Stimulated activated CD8-positive, alpha-beta memory T cell treated with anti-CD3 and anti-CD28 coated beads, Interleukin-12 subunit alpha, Interleukin-12 subunit beta, amount 100 ng/mL, for 24 hours (primary cell): ENCODE measurements around the gene ROBO4.

Experiments used
- DNase-seq: peaks from one replicate; pipeline ENCODE4 v3.0.0-alpha.2; 2020; ENCODE audit errors: extremely low read depth

The ROBO4 gene

DNA sequence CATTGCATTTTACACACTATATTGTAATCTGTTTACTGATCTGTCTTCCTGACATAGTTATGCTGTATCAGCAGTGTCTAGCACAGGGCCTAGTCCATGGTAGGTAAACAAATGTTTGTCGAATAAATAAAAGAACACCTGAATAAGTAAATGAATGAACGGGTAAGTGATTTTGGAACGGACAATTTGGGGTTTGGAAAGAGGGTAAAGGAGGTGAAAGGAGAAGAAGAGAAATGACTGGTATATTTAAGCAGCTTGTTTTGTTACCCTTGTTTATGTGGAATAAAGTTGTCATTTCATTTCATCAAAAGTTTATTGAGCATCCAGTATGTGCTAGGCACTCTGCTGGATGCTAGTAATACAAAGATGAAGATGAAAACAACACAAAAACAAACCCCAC is 21.3 kb upstream of the ROBO4 start, which contains the start of gene HEPN1:
HEPN1 (plus strand) TSS at position 301 of the 400 bp plus-strand sequence.
- no peak for DNase-seq

- no peak for DNase-seq
These were observed 19.5 kb upstream of the ROBO4 start for GRCh38 chr11:124917115-124917637.

DNA sequence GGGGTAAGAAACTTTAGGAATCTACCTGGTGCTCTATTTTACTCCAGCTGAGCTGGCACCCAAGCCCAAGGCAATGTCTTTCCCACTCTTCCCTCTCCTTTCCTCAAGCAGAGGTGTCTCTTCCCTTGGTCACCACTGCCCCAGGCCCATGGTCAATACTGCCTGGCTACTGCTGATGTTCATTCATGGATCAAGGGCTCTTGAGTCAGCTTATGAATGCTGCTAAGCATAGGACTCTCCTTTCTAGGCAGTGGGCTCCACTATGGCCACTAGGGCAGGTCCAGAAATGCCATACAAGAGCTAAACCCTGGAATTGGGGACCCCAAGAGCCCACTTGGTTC is 18.7 kb upstream of the ROBO4 start:
- no peak for DNase-seq

DNA sequence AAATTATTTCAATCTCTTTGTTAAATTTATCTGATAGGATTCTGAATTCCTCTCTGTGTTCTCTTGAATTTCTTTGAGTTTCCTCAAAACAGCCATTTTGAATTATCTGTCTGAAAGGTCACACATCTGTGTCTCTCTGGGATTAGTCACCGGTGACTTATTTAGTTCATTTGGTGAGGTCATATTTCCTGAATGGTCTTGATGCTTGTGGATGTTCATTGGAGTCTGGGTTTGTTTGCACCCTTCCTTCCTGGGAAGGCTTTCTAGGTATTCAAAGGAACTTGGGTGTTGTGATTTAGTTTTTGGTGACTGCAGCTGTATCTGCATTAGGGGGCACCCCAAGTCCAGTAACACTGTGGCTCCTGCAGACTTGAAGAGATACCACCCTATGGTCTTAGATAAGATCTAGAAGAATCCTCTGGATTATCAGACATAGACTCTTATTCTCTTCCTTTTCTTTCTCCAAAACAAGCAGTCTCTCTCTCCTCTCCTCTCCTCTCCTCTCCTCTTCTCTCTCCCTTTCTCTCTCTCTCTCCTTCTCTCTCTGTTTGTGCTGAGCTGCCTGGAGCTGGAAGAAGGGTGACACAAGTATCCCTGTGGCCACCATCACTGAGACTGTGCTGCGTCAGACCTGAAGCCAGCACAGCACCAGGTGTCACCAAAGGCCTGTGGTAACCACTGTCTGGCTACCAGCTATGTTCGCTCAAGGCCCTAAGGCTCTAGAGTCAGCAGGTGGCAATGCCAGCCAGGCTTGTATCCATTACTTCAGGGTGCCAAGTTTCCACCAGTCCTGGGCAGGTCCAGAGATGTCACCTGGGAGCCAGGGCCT is 18.1 kb upstream of the ROBO4 start:
- DNase-seq: no peak

- no peak for DNase-seq
These were observed 5.0 kb upstream of the ROBO4 start for GRCh38 chr11:124902616-124903015.

DNA sequence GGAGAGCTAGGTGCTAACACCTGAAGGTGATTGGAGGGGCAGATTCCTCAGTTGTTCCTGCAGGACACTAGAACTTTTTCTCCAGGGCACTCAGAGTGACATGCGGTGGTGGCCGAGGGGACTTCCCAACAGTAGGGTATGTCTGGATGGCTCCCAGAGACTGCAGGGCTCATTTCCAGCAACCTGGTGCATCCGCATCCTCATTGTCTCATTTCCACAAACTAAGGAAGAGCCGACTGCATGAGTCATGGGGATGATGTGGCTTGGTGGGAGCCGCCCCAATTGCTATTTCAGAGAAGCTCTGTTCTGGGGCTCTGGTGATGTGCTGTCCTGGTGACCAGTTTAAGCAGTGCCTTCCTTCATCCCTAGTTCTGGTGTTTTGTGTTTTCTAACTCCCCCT is 2.8 kb upstream of the ROBO4 start:
- DNase-seq: no peak

GRCh38 chr11:124899383-124900145 is 1.9 kb upstream of the ROBO4 start:
- no peak for DNase-seq

GRCh38 chr11:124898711-124899110 is 1.0 kb upstream of the ROBO4 start:
- DNase-seq: no peak

- DNase-seq: no peak
These were observed 607 bp upstream of the ROBO4 start for GRCh38 chr11:124898263-124898680.

DNA sequence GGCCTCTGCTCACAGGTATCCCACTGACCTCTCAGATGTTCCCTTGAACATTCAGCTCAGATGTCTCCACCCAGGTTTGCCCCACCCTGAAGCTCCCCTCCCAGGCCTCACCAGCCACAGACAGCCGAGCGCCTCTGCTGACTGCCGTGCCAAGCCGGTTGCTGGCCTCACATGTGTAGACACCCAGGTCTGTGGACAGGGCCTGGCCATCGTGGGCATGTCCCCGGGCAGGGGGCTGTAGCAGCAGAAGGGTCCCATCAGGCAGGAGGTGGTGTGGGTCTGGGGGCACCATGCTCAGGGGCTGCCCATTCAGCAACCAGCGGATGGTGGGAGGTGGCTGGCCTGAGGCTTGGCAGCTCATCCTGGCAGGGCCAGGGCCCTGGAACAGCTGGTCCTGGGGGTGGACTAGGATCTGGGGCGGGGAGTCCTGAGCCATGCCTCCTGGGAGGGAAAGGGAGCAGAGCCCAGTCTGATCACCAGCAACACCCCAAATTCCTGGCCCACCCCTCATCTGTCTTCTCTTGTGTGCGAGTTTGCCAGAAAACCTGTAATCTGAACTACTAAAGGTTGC is 759 bp downstream of the ROBO4 start:
- DNase-seq: no peak

GRCh38 chr11:124896071-124896750 is 1.5 kb downstream of the ROBO4 start:
- no peak for DNase-seq

DNA sequence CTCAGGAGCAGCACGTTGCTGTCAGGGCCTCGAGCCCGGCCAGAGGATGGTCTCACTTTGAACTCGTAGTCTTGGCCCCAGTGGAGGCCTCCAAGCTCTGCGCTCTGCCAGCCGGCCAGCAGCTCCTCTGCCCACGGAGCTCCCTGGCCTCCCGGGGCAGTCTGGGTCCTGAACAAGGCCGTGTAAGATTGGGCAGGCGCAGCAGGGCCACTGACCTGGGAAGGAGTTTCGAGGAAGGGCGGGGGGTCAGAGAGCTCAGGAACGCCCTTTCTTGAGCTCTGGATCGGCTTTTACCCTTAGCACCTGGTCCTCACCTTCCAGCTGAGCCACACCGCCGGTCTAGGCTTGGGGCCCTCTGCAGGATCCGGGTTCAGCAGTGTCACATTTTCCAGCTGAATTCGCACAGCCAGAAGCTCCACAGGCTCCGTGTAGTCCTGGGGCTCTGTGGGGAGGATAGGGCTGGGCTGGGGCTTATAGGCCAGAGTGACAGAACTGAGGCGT is 2.1 kb downstream of the ROBO4 start:
- DNase-seq: no peak

DNA sequence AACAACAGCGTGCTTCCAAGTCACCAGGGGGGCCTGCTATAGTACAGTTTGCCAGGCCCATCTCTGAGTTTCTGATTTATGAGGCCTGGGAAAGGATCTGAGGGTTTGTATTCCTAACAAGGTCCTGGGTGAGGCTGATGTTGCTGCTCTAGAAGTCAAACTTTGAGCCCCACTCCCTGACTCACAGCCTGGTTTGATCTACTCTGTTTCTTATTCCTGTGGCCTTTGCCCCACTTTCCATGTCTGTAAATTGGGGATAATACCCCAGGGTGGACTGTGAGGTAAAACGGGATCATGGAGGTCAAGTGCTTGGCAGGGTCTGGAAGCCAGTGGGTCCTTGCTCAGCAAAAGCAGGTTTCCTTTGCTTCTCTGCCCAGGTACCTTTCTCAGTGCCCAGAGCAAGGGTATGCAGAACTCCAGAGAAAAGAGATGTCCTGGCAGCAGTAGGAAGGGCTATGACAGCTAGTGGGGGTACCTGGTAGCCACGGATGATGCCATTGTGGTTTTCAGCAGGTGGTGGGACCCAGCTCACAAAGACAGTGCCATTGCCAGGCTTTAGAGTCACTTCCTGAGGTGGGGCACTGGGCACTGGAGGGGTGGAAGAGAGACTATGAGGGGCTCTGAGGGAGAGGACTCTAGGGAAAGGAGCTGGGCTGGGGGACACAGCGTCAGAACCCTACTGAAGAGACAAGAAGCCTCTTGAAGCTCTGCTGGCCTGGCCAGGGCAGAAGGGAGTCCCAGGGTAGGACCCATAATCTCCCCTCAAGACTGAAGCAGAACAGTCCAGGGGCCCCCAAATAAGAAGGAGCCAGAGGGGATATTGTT is 2.8 kb downstream of the ROBO4 start:
- DNase-seq: no peak

DNA sequence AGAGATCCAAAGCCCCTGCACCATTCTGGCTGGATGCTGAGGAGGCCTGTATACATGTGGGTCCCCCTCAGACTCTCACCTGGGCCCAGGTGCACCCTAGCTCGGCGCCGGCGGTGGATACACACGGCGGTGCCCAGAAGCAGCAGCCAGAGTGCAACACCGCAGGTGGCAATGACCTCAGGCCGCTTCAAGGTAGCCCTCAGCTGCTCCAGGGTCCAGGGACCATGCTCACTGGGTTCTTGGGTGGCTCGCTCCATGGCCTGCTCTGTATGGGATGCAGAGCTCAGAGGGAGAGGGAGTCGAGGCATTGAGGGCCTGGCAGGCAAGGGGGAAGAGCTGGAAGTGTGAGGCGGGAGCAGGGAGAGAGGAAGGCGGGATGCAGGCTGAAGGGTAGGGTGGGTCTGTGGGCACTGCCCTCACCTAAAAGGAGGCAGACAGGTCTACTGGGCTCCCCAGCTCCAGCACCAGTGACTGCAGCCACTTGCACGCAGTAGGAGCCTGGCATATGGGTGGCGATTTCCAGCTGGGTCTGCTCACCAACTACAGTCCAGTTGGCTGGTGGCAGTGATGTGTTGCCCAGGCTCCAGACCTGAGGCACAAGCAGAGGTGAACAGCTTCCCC is 3.8 kb downstream of the ROBO4 start:
- no peak for DNase-seq

DNA sequence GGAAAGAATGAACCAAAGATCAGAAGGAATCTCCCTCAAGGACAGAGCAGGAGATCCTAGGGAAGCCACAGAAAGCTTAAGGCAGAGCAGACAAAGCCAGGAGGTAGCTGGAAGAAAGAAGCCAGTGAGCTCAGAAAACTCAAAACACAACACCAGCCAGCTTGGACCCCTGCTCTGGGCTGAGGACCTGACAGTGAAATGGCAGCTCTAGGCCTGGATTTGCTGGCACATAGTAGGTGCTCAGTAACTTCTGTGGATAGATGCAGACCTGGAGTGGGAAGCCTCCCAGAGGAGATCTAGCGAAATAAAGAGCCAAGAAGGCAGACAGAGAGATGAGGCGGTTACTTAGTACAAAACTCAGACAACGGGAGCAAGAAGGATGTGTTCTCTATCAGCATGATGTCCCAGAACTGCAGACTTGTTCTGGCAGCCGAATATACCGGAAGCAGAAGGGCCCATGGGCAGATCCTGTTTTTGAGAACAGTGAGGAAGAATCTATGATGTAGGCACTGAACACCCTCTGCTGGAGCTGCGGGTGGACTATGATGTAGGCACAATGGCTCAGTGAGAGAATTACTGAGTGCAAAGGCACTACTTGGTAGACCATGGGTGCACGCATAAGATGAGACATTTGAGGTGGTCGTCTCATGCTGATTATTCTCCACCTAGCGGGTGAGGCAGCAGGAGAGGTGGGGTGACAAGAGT is 4.8 kb downstream of the ROBO4 start:
- DNase-seq: no peak

GRCh38 chr11:124892146-124892545 is 5.5 kb downstream of the ROBO4 start:
- DNase-seq: no peak

DNA sequence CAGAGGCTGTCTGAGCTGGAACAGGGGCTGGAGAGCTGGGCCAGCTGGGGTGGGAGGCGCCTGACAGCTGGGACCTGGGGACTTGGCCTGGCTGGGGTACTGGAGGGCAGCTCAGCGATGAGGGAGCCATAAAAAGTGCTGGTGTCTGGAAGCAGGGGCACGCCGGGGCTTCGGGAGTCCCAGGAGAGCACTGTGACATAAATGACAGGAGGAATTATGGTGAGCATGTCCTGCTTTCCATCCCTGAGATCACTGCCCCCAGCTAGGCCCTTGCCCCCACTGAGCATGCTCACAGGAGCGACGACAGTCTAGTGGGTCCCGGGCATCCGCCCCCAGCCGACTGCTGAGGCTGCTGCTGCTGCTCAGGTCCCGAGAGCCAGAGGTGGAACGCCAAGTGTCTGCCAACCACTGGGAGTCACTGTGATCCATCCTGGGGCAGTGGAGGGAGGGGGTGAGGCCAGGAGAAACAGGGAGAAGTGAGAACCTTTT is 6.2 kb downstream of the ROBO4 start:
- no peak for DNase-seq

DNA sequence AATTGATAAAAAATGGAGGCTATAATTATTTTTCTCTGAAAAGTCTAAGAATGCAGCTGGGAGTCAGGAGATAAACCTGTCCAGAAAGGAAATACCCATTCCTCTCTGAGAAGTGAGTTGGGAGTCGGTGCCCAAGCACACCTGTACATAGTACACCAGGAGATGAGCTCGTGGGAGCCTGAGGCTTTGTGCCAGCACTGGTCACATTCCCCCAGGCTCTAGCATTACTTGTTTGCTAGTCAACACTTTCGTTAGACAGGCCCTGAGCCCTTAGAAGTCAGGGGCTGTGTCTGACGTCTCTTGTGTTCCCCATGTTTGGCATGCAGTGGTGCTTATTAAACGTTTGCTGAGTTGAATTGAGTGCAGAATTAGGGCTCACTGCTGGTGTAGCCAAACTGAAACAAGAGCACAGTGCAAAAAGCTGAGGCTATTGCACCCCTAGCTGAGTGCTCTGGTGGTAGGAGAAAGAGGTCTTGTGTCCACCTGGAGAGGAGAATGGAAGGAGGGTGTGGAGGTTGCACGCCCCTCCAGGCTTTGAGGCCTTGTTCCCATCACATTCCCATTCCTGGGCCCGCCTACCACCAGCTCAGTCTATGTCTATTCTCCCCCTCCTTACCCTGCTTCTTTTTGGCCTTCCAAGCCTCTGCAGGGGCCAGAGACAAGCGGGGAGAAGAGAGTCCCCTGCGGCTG is 6.8 kb downstream of the ROBO4 start:
- DNase-seq: no peak

DNA sequence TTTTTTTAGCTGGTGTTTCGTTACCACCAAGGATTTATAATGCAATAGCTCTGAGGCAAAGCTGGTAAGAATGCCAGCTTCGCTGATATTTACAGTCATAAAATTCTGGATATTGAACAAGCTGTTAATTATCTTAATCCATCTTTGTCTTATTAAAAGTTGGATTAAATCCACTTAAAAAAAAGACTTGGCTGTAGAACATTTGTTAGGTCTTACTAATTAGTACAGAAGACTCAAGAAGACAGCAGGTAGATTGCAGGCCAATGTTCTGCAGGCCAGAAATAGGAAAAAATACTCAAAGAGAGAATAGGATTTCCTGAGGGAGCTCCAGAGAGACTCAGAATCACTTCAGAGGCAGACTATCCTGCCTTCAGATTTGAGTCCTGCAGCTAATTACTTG is 7.5 kb downstream of the ROBO4 start:
- no peak for DNase-seq
